HepG2 (cell line): ENCODE measurements around the gene MEA1. TPM values are rescaled to one million over a fixed set of nuclear protein-coding genes. Genes with fewer than 3 reads are reported as not detected.

Experiments used
- ATF1 ChIP-seq: IDR thresholded peaks from 2 replicates; pipeline ENCODE4 v1.6.1; 2016; ENCODE audit warnings: mild to moderate bottlenecking, control low read depth
- EED ChIP-seq: sonication (generic); formaldehyde crosslinking; IDR thresholded peaks from 2 replicates; pipeline ENCODE4 v1.5.0; 2020; ENCODE audit warnings: mild to moderate bottlenecking, missing genetic modification reagents
- HNRNPLL ChIP-seq: fragments of 200-400 bp; formaldehyde crosslinking; IDR thresholded peaks from 2 replicates; pipeline ENCODE4 v1.6.1; 2017; ENCODE audit warnings: mild to moderate bottlenecking, low read depth, low read length; ENCODE audit not compliant: poor library complexity, severe bottlenecking
- MEF2D ChIP-seq: sonication (generic); formaldehyde crosslinking; IDR thresholded peaks from 2 replicates; pipeline ENCODE4 v1.5.1; 2020; ENCODE audit warnings: mild to moderate bottlenecking, missing genetic modification reagents
- SRY ChIP-seq: sonication (generic); formaldehyde crosslinking; IDR thresholded peaks from 2 replicates; pipeline ENCODE4 v1.8.0; 2022; ENCODE audit warnings: mild to moderate bottlenecking, missing genetic modification reagents
- TAF1 ChIP-seq: sonication (generic); formaldehyde crosslinking; IDR thresholded peaks from 2 replicates; pipeline ENCODE4 v1.4.0; 2020; ENCODE audit warnings: missing genetic modification reagents
- ZKSCAN1 ChIP-seq: fragments of 150-350 bp; IDR thresholded peaks from 2 replicates; pipeline ENCODE4 v1.6.1; 2014; ENCODE audit warnings: low read length
- ZNF331 ChIP-seq: sonication (generic); formaldehyde crosslinking; IDR thresholded peaks from 2 replicates; pipeline ENCODE4 v1.4.0; 2020; ENCODE audit warnings: missing genetic modification reagents
- ZNF350 ChIP-seq: sonication (generic); formaldehyde crosslinking; IDR thresholded peaks from 2 replicates; pipeline ENCODE4 v1.4.0; 2020; ENCODE audit warnings: mild to moderate bottlenecking, low read depth, missing genetic modification reagents, borderline replicate concordance
- polyA plus RNA-seq, 8 experiments: library from polyadenylated mRNA; depleted of rRNA in 3 of 8; stranded (reverse) in 7 of 8; unstranded in 1 of 8; fragments of >200 nt; fragmentation: Illumina TruSeq in 4 of 8; extraction: Trizol in 4 of 8; gene quantifications; 2 replicates each; pipeline versions ENCODE4 v1.2.1 to v1.2.3, GENCODE V29; 2011 to 2016; ENCODE audit warnings: low read depth in 4 of 8, missing spikeins in 1 of 8, mixed read lengths in 1 of 8; ENCODE audit not compliant: insufficient read depth in 1 of 8
- total RNA-seq, 5 experiments: library from RNA; depleted of rRNA; stranded (reverse); fragments of >200 nt; fragmentation: Illumina TruSeq; extraction: Trizol; gene quantifications; 2 replicates each; pipeline ENCODE4 v1.2.3, GENCODE V29; 2016; ENCODE audit warnings: low read depth in 1 of 5
- TF ChIP-seq, protein P1 (sequence below): sonication (generic); formaldehyde crosslinking; IDR thresholded peaks from 2 replicates; pipeline ENCODE4 v1.4.0; 2020; ENCODE audit warnings: missing genetic modification reagents
- TF ChIP-seq, protein P2 (sequence below), 2 experiments: IDR thresholded peaks; 2 replicates each; pipeline ENCODE4 v1.6.1; 2011 to 2012; ENCODE audit warnings: low read length in 2 of 2, borderline replicate concordance in 1 of 2, low read depth in 1 of 2, mild to moderate bottlenecking in 1 of 2, moderate library complexity in 1 of 2
- TF ChIP-seq, protein P3 (sequence below): sonication (generic); formaldehyde crosslinking; IDR thresholded peaks from 2 replicates; pipeline ENCODE4 v1.5.0; 2020; ENCODE audit warnings: mild to moderate bottlenecking, missing genetic modification reagents
- TF ChIP-seq, protein P4 (sequence below): sonication (generic); formaldehyde crosslinking; IDR thresholded peaks from 2 replicates; pipeline ENCODE4 v1.4.0; 2020; ENCODE audit warnings: mild to moderate bottlenecking, missing genetic modification reagents

Gene MEA1
- total and polyA plus RNA-seq, 2 of the 13 experiments (the other 11 are each of a cell fraction or from before 2014, with no cell fraction given): 75.6 to 86.2 TPM

DNA sequence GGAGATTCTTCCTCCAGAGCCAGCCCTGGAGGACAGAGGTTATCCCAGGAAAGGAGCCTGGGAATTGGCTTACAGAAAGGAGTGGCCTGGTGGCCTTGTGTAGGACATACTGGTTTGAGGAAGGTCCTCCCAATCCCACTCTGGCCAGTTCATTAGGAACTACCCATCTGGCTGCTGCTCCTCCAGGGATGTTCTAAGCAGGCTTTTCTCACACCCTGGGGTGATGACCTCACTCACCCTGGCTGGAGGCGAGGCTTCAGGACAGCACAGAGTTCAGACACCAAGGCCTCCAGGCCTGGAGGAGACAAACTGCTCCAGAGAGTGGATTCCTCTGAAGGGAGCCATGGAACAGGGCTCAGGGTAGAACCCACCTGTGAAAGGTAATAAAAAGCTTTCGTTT lies 44.3 kb downstream of the MEA1 start (continued):
- TF ChIP-seq SRY (CRISPR knock-in tag) (no peak), TAF1 (CRISPR knock-in tag) (no peak), ZKSCAN1 (no peak), ZNF331 (CRISPR knock-in tag) (no peak), EED (no peak), ZNF350 (CRISPR knock-in tag) (0 out of 2 replicates have a peak, but pooled peaks have one; percentile 10), MEF2D (CRISPR knock-in tag) (no peak), HNRNPLL (no peak), ATF1 (CRISPR knock-in tag) (no peak)
- TF ChIP-seq, protein P1, sequence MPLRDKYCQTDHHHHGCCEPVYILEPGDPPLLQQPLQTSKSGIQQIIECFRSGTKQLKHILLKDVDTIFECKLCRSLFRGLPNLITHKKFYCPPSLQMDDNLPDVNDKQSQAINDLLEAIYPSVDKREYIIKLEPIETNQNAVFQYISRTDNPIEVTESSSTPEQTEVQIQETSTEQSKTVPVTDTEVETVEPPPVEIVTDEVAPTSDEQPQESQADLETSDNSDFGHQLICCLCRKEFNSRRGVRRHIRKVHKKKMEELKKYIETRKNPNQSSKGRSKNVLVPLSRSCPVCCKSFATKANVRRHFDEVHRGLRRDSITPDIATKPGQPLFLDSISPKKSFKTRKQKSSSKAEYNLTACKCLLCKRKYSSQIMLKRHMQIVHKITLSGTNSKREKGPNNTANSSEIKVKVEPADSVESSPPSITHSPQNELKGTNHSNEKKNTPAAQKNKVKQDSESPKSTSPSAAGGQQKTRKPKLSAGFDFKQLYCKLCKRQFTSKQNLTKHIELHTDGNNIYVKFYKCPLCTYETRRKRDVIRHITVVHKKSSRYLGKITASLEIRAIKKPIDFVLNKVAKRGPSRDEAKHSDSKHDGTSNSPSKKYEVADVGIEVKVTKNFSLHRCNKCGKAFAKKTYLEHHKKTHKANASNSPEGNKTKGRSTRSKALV (CRISPR knock-in tag): no peak
- TF ChIP-seq, protein P2, sequence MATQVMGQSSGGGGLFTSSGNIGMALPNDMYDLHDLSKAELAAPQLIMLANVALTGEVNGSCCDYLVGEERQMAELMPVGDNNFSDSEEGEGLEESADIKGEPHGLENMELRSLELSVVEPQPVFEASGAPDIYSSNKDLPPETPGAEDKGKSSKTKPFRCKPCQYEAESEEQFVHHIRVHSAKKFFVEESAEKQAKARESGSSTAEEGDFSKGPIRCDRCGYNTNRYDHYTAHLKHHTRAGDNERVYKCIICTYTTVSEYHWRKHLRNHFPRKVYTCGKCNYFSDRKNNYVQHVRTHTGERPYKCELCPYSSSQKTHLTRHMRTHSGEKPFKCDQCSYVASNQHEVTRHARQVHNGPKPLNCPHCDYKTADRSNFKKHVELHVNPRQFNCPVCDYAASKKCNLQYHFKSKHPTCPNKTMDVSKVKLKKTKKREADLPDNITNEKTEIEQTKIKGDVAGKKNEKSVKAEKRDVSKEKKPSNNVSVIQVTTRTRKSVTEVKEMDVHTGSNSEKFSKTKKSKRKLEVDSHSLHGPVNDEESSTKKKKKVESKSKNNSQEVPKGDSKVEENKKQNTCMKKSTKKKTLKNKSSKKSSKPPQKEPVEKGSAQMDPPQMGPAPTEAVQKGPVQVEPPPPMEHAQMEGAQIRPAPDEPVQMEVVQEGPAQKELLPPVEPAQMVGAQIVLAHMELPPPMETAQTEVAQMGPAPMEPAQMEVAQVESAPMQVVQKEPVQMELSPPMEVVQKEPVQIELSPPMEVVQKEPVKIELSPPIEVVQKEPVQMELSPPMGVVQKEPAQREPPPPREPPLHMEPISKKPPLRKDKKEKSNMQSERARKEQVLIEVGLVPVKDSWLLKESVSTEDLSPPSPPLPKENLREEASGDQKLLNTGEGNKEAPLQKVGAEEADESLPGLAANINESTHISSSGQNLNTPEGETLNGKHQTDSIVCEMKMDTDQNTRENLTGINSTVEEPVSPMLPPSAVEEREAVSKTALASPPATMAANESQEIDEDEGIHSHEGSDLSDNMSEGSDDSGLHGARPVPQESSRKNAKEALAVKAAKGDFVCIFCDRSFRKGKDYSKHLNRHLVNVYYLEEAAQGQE (IDR thresholded peaks at IDR 0.05; ENCODE audit: borderline replicate concordance in 1 of 2, low read depth in 1 of 2, low read length in 2 of 2): no peak
- TF ChIP-seq, protein P3, sequence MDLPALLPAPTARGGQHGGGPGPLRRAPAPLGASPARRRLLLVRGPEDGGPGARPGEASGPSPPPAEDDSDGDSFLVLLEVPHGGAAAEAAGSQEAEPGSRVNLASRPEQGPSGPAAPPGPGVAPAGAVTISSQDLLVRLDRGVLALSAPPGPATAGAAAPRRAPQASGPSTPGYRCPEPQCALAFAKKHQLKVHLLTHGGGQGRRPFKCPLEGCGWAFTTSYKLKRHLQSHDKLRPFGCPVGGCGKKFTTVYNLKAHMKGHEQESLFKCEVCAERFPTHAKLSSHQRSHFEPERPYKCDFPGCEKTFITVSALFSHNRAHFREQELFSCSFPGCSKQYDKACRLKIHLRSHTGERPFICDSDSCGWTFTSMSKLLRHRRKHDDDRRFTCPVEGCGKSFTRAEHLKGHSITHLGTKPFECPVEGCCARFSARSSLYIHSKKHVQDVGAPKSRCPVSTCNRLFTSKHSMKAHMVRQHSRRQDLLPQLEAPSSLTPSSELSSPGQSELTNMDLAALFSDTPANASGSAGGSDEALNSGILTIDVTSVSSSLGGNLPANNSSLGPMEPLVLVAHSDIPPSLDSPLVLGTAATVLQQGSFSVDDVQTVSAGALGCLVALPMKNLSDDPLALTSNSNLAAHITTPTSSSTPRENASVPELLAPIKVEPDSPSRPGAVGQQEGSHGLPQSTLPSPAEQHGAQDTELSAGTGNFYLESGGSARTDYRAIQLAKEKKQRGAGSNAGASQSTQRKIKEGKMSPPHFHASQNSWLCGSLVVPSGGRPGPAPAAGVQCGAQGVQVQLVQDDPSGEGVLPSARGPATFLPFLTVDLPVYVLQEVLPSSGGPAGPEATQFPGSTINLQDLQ (CRISPR knock-in tag): no peak
- TF ChIP-seq, protein P4, sequence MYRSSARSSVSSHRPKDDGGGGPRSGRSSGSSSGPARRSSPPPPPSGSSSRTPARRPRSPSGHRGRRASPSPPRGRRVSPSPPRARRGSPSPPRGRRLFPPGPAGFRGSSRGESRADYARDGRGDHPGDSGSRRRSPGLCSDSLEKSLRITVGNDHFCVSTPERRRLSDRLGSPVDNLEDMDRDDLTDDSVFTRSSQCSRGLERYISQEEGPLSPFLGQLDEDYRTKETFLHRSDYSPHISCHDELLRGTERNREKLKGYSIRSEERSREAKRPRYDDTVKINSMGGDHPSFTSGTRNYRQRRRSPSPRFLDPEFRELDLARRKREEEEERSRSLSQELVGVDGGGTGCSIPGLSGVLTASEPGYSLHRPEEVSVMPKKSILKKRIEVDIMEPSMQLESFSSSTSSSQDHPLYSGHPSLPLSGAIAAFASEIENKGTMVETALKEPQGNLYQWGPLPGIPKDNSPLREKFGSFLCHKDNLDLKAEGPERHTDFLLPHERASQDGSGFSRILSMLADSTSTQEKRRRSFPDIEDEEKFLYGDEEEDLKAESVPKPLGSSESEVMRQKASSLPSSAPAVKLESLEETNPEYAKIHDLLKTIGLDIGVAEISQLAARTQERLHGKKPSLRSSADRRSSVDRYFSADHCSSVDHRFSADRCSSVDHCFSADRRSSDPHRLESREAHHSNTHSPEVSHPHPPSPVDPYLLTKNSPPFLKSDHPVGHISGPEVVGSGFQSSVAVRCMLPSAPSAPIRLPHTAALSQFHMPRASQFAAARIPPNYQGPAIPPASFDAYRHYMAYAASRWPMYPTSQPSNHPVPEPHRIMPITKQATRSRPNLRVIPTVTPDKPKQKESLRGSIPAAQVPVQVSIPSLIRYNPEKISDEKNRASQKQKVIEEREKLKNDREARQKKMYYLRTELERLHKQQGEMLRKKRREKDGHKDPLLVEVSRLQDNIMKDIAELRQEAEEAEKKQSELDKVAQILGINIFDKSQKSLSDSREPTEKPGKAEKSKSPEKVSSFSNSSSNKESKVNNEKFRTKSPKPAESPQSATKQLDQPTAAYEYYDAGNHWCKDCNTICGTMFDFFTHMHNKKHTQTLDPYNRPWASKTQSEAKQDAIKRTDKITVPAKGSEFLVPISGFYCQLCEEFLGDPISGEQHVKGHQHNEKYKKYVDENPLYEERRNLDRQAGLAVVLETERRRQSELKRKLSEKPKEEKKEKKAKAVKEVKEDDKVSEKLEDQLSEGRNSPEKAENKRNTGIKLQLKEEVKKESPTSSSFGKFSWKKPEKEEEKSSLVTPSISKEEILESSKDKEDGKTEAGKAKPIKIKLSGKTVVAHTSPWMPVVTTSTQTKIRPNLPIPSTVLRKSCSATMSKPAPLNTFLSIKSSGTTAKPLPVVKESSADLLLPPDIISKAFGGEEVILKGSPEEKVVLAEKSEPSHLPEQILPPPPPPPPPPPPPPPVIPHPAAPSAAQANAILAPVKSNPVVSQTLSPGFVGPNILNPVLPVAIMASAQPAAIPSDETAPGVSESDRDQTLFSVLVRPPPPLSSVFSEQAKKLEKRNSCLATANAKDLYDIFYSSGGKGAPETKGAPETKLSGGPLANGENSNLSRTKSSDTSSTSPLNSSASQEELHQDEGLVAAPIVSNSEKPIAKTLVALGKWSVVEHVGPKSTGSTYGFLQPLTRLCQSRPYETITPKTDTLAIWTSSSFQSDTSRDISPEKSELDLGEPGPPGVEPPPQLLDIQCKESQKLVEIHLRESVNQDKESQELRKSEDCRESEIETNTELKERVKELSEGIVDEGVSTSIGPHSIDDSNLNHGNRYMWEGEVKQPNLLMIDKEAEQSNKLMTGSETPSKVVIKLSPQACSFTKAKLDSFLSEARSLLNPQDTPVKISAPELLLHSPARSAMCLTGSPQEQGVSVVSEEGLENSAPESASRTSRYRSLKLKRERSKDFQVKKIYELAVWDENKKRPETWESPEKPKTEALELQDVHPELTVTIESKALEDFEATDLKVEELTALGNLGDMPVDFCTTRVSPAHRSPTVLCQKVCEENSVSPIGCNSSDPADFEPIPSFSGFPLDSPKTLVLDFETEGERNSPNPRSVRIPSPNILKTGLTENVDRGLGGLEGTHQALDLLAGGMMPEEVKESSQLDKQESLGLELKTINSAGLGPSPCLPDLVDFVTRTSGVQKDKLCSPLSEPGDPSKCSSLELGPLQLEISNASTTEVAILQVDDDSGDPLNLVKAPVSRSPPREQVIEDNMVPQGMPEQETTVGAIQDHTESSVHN (CRISPR knock-in tag): no peak
